HG03460 (cell line): ENCODE results near the gene QRFPR.
"Not testable (repeated sequence)": the region's sequence is repeated elsewhere in the genome, so short reads cannot be mapped to it uniquely, and the experiment has no call there.

ENCODE experiments used
- ATAC-seq: cut with Tn5 transposase; IDR thresholded peaks from one replicate; pipeline ENCODE4 v1.9.1; 2021; ENCODE audit not compliant: unreplicated experiment

The QRFPR gene

GRCh38 chr4:121380776-121381462 lies at the start of gene QRFPR:
Gene QRFPR (minus strand): TSS chr4:121381018. CDS start chr4:121380647, 371 bp downstream.
- no peak for ATAC-seq

DNA sequence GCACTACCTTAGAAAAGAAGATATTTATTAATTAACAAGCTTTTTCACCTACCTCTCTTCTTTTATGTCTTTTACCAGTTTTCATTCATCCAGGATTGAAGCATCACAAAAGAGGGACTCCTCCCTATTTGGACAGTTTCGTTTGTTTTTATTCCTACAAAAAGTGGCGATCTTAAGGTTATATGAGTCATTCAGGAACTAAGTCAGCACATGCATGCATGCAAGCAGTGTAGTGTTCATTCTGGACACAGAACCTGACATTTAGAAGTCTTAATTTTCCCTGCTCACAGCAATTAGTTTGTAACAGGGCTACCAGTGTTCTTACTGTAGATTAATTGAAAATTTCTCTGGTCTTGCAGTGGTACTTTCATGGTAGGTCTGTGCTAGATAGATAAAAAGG lies 47.9 kb upstream of the QRFPR start:
- ATAC-seq = no peak

GRCh38 chr4:121421594-121421993 lies 40.8 kb upstream of the QRFPR start:
- no peak for ATAC-seq

GRCh38 chr4:121411151-121411744 lies 30.4 kb upstream of the QRFPR start:
- no peak for ATAC-seq

DNA sequence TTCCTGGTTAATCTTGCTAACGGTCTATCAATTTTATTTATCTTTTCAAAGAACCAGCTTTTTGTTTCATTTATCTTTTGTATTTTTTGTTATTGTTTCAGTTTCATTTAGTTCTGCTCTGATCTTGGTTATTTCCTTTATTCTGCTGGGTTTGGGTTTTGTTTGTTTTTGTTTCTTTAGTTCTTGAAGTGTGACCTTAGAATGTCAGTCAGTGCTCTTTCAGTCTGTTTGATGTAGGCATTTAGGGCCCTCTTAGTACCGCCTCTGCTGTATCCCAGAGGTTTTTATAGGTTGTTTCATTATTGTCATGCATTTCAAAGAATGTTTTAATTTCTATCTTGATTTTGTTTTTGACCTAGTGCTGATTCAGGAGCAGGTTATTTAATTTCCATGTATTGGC lies 27.7 kb upstream of the QRFPR start:
- ATAC-seq = not testable (repeated sequence)

GRCh38 chr4:121400632-121401031 lies 19.8 kb upstream of the QRFPR start:
- ATAC-seq = no peak

GRCh38 chr4:121397941-121398601 lies 17.3 kb upstream of the QRFPR start:
- no peak for ATAC-seq

DNA sequence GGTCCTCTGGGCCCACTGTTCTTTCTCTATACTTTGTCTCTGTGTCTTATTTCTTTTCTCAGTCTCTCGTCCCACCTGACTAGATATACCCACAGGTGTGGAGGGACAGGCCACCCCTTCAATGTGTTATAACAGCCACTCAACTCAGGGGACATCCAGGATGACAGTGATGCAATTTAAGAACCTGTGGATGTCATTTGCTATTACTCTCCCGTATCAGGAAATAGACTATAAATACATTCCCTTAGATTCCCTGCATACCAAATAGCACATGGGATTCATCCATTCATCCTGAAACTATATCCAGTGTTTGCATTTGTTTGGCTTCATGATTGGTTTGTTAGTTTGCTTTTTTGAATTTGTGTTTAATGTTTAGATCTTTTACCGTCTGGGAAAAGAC lies 16.6 kb upstream of the QRFPR start:
- ATAC-seq = no peak

GRCh38 chr4:121392426-121393086 lies 11.7 kb upstream of the QRFPR start:
- no peak for ATAC-seq

- no peak for ATAC-seq
Measured at GRCh38 chr4:121390335-121390734, 9.5 kb upstream of the QRFPR start.

DNA sequence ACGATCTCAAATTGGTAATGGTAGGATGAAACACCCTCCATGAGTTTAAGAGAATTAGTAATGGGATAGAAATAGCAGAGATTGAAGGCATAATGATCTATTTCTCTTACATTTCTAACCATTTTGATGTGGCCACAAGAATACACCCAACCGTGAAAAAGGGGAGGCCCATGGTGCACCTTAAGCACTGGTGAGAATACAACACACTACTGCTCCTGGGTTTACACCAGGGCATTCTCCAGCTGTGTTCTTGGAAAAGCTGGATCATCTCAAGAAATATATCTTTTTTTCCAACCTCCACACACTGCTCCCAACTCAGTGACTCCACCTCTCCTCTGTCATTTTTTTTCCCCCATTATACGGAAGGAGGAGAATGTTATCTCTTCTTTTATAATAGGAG lies 1.5 kb downstream of the QRFPR start:
- ATAC-seq = no peak

DNA sequence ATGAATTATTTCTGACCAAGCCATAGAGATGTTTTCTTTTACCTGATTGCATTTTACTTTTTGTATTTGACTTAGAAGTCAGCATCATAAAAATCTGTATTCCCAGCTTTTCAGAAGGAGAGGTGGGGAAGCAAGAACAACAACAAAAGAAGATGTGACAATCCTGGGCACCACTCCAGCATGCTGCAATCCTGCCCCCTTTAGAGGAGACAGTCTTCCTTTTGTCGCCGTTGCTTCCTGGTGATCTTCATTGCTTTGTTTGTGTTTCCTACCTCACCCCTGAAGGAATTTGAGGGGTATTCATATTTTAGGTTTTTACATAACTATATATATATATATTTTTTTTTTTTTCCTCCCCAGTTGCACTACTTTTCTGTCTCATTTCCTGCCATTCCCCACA lies 3.7 kb downstream of the QRFPR start:
- ATAC-seq = no peak

DNA sequence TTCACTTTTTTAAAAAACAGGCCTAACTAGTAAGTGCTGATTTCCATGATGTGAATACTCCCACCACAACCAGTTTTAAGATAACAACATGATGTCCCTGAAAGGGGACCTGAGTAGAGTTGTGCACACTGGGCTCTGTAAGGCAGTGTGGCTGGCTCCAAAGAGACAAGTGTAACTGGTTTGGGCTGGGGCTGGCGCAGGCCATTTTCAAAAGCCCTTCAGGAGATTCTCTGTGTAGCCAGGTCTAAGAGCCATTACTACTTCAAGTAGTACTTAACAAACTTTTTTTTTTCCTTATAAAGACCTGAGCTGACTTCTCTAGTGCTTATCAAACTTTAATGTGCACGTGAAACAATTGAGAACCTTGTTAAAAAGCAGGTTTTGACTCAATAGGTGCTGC lies 4.3 kb downstream of the QRFPR start:
- no peak for ATAC-seq

DNA sequence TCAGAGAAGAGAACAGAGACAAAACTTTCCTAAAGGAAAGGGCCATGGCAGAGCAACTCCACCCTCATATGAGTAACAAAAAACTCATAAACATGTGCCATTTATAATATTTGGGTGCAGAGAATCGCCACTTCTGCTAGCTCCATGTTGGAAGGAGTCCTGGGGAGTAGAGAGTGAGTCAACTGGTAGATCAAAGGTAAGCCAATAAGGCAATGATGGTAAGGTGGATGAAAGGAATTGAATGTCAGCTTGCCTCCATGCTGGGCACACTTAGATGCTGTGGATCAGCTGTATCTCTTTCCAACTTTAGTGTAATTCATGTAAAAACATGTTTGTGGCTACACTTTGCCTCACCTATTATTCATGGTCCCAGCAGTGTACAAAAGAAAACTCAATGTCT lies 4.7 kb downstream of the QRFPR start:
- no peak for ATAC-seq

DNA sequence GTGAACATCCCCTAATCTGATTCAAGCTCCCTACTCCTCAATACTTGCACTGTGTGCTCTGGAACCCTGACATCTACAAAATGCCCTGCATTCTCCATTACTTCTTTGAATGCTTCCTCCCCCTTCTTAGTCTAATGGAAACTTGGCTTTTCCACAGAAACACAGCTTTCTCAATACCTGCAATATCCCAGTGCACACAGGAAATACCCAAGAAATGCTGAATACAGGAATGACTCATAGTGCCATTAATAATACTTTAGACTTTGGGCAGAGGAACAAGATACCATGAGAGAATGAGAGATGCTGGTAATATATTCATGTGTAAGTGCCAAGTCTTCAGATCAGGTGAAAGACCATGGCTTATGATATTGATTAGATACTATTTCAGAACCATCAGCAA lies 5.6 kb downstream of the QRFPR start:
- no peak for ATAC-seq

- no peak for ATAC-seq
Measured at GRCh38 chr4:121373841-121374240, 7.0 kb downstream of the QRFPR start.

- ATAC-seq = no peak
Measured at GRCh38 chr4:121370729-121371325, 10.0 kb downstream of the QRFPR start.

- no peak for ATAC-seq
Measured at GRCh38 chr4:121360495-121360894, 20.3 kb downstream of the QRFPR start.

DNA sequence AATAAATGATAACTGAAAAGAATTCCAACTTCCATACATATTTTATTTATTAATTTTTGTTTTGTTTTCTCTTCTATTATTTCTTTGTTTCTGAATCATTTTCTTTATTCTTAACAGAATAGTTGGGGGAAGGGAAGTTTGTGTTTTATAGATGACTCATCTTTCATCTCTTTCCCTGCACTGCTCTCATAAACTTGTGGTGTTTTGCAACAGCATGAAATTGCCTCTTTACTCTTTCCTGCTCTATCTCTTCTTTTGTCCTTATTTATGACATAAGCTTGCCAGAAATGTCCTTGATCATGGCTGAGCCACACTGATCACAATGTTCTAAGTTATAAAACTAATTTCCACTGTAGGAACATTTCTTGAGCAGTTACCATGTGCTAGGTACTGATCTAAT lies 22.3 kb downstream of the QRFPR start:
- no peak for ATAC-seq

- no peak for ATAC-seq
Measured at GRCh38 chr4:121353213-121353612, 27.6 kb downstream of the QRFPR start.

DNA sequence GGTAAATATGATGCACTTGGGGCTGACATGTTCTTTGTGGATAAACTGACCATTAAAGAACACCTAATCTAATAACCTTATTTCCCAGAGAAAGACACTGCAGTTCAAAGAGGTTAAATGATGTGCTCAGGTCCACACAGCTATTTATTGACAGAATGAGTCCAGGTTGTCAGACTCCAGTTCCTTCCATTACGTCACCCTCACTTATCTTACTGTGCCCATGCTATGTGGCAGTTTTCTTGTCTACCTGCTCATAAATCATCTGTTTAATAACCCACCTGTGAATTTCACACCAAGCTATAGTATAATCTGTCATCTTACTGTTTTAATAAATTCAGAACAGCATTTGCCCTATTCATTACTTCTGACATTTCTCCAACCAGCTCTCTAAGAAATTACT lies 36.7 kb downstream of the QRFPR start:
- no peak for ATAC-seq

- no peak for ATAC-seq
Measured at GRCh38 chr4:121340247-121340646, 40.6 kb downstream of the QRFPR start.
